ENCODE data around the gene CACNB2.

GRCh38 chr10:18102404-18102803 is 37.8 kb upstream of the CACNB2 start:
- TF ChIP-seq CTCF (IDR thresholded peaks at IDR 0.05) (no peak), POLR2AphosphoS5 (IDR thresholded peaks at IDR 0.05) (no peak)

Measured in prostate gland (tissue), 2 donors.